RWPE1 (cell line): ENCODE data around the gene TTC19.
A peak's percentile ranks its signal among the peaks of the same experiment; 100 is the strongest.

ENCODE experiments used
- CTCF ChIA-PET: fragments of 350-600 bp; sonication (Branson Sonifier 250); formaldehyde crosslinking; extraction: SDS; loops from one replicate; lab custom pipeline; 2021; lab: Yijun Ruan, JAX
- POLR2A ChIA-PET: fragments of 400-600 bp; formaldehyde crosslinking; extraction: SDS; loops from one replicate; lab custom pipeline; 2020; ENCODE audit warnings: antibody characterized with exemption; ENCODE audit not compliant: low non-redundant PET; lab: Yijun Ruan, JAX
- DNase-seq: peaks from one replicate; pipeline ENCODE4 v3.0.0; 2012; ENCODE audit warnings: low spot score
- H3K27ac ChIP-seq: fragments of 450-650 bp; 2 replicates; pipeline ENCODE4 v1.5.1; 2017
- CTCF ChIP-seq: fragments of 450-650 bp; conservative IDR thresholded peaks from 2 replicates; pipeline ENCODE4 v1.5.1; 2017; ENCODE audit warnings: low read depth, mild to moderate bottlenecking

The TTC19 gene

GRCh38 chr17:16001226-16001897 lies 1.7 kb downstream of the TTC19 start:
- H3K27ac ChIP-seq = no peak overlapping the region
- CTCF ChIA-PET = interaction anchor here (0.6 to 0.7 kb wide), 2 partner anchors 56 to 498 kb away, joined by 3 read pairs; partner anchors contain the start of gene ADORA2B
- no peak for TF ChIP-seq CTCF
- no peak for DNase-seq
- POLR2A ChIA-PET = no interaction called here

GRCh38 chr17:16002708-16003260 lies 3.2 kb downstream of the TTC19 start:
- no peak overlapping the region for H3K27ac ChIP-seq
- DNase-seq = no peak
- TF ChIP-seq CTCF = no peak
- ChIA-PET CTCF (interaction anchor here (0.5 kb wide), 1 partner anchor 8 kb away, joined by 3 read pairs; no protein-coding TSS in a partner anchor), POLR2A (interaction anchor here (0.7 kb wide), 1 partner anchor 25 kb away, joined by 3 read pairs; no protein-coding TSS in a partner anchor)

GRCh38 chr17:16003841-16004240 lies 4.2 kb downstream of the TTC19 start:
- TF ChIP-seq CTCF = no peak
- DNase-seq = no peak
- POLR2A ChIA-PET = no interaction called here
- H3K27ac ChIP-seq = no peak overlapping the region
- CTCF ChIA-PET = no interaction called here

GRCh38 chr17:16005636-16006035 lies 6.0 kb downstream of the TTC19 start:
- ChIA-PET POLR2A (no interaction called here), CTCF (no interaction called here)
- no peak for DNase-seq
- no peak for TF ChIP-seq CTCF
- no peak overlapping the region for H3K27ac ChIP-seq

GRCh38 chr17:16007439-16007838 lies 7.8 kb downstream of the TTC19 start:
- H3K27ac ChIP-seq = no peak overlapping the region
- POLR2A ChIA-PET = no interaction called here
- CTCF ChIA-PET = no interaction called here
- DNase-seq = no peak
- no peak for TF ChIP-seq CTCF

- ChIA-PET CTCF (interaction anchor here (0.5 to 2.1 kb wide), 4 partner anchors 13 to 339 kb away, joined by 3 to 11 read pairs (median 3); partner anchors contain the start of genes TTC19 and ZSWIM7), POLR2A (no interaction called here)
- no peak overlapping the region for H3K27ac ChIP-seq
- DNase-seq = peak; percentile 64
- TF ChIP-seq CTCF = peak; percentile 52
Measured at GRCh38 chr17:16013943-16014407, 14.4 kb downstream of the TTC19 start.
